ENCODE results near the gene MED14. TPM values are rescaled to one million over a fixed set of nuclear protein-coding genes. Genes with fewer than 3 reads are reported as not detected.
A peak's percentile ranks its signal among the peaks of the same experiment; 100 is the strongest.

The MED14 gene
- total RNA-seq, 1 donor from 2014 or later, result 10.0 TPM

DNA sequence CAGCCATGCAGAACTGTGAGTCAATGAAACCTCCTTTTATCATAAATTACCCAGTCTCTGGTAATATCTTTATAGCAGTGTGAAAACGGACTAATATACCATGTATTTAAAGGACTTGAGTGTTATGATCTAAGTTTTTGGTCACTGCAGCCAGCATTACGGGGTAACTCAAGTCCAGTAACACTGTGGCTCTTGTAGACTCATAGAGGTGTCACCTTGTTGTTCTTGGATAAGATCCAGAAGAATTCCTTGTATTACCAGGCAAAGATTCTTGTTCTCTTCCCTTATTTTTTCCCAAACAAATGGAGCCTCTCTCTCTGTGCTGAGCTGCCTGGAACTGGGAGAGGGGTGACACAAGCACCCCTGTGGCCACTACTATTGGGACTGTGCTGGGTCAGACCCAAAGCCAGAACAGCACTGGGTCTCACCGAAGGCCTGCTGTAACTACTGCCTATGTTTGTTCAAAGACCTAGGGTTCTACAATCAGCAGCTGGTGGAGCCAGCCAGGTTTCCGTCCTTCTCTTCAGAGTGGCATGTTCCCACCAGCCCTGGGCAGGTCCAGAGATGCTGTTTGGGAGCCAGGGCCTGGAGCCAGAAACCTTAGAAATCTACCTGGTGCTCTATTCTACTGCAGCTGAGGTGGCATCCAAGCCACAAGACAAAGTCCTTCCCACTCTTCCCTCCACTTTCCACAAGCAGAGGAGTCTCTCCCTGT is 43.7 kb upstream of the MED14 start:
- Histone ChIP-seq H3K27me3 (ENCODE audit: control insufficient read depth, insufficient read depth, low read length) (no peaks in the 10 kb centered on the region), H3K4me3 (ENCODE audit: low read depth, low read length) (no peak overlapping the region), H3K36me3 (ENCODE audit: control insufficient read depth, insufficient read depth, low read length) (no peaks in the 10 kb centered on the region)
- no peak for FAIRE-seq
- TF ChIP-seq, protein P1, sequence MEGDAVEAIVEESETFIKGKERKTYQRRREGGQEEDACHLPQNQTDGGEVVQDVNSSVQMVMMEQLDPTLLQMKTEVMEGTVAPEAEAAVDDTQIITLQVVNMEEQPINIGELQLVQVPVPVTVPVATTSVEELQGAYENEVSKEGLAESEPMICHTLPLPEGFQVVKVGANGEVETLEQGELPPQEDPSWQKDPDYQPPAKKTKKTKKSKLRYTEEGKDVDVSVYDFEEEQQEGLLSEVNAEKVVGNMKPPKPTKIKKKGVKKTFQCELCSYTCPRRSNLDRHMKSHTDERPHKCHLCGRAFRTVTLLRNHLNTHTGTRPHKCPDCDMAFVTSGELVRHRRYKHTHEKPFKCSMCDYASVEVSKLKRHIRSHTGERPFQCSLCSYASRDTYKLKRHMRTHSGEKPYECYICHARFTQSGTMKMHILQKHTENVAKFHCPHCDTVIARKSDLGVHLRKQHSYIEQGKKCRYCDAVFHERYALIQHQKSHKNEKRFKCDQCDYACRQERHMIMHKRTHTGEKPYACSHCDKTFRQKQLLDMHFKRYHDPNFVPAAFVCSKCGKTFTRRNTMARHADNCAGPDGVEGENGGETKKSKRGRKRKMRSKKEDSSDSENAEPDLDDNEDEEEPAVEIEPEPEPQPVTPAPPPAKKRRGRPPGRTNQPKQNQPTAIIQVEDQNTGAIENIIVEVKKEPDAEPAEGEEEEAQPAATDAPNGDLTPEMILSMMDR (IDR thresholded peaks at IDR 0.05; ENCODE audit: insufficient read depth, low read length, severe bottlenecking), result no peak
- DNase-seq (ENCODE audit: low read depth), result peak; percentile 84

DNA sequence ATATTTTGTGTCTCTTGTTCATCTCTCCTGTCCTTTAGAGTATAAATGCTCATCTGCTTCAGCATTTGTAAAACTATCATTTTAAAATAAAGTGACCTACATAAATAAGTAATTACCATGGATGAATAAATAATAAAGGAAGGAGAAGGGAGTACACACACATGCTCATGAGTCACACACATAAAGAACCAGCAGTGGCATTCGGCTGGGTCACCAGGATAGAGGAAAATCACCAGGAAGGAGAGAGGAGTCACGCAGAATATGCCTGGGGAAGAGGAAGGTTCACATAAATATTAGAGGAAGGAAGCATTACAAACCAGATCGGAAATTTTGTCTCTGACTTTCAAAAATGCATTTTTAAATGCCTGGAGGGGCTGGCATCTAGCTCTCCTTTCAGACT is 38.5 kb upstream of the MED14 start:
- H3K27me3 ChIP-seq (ENCODE audit: control insufficient read depth, insufficient read depth, low read length), result no peaks in the 10 kb centered on the region
- DNase-seq (ENCODE audit: low read depth) (peak; percentile 69), FAIRE-seq (no peak)
- TF ChIP-seq, protein P1 (IDR thresholded peaks at IDR 0.05; ENCODE audit: insufficient read depth, low read length, severe bottlenecking), result no peak
- H3K4me3 ChIP-seq (ENCODE audit: low read depth, low read length), result no peak overlapping the region
- H3K36me3 ChIP-seq (ENCODE audit: control insufficient read depth, insufficient read depth, low read length), result no peaks in the 10 kb centered on the region

DNA sequence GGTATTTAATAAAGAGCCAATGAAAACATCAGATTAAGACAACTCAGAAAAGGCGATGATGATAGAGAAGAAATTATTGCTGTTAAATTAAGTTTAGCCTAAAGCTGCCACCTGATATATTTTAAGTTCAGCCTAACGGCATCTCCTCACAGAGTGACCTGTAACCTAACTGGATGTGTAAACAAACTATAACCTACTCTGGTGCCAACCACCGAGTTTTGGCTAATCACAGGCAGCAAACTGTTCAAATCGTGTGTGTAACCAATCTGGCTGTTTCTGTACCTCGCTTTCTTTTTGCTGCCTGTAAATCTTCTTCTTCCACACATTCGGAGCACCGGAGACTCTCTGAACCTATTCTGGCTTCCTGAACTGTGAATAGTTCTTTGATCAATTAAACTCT is 37.8 kb upstream of the MED14 start:
- FAIRE-seq (no peak), DNase-seq (ENCODE audit: low read depth) (no peak)
- TF ChIP-seq, protein P1 (IDR thresholded peaks at IDR 0.05; ENCODE audit: insufficient read depth, low read length, severe bottlenecking), result no peak
- Histone ChIP-seq H3K27me3 (ENCODE audit: control insufficient read depth, insufficient read depth, low read length) (no peaks in the 10 kb centered on the region), H3K36me3 (ENCODE audit: control insufficient read depth, insufficient read depth, low read length) (no peaks in the 10 kb centered on the region), H3K4me3 (ENCODE audit: low read depth, low read length) (no peak overlapping the region)

DNA sequence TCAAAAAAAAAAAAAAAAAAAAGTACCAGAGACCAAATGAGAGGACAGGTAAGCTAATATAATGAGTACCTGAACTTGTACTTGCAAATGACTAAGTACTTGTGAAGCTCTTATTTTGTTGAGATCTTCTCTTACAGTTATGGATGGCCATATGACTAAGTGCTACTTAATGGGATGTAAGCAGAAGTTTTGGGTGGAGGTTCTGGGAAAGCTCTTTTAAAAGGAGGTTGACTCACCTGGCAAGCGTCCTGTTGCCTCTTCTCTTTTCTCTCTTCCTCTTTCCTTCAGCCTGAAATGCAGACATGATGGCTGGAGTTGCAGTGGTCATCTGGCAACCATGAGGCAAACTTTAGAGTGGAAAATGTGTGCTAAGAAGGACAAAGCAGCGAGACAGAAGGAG is 36.9 kb upstream of the MED14 start:
- no peaks in the 10 kb centered on the region for H3K36me3 ChIP-seq (ENCODE audit: control insufficient read depth, insufficient read depth, low read length)
- TF ChIP-seq, protein P1 (IDR thresholded peaks at IDR 0.05; ENCODE audit: insufficient read depth, low read length, severe bottlenecking), result no peak
- H3K27me3 ChIP-seq (ENCODE audit: control insufficient read depth, insufficient read depth, low read length), result no peaks in the 10 kb centered on the region
- DNase-seq (ENCODE audit: low read depth) (peak; percentile 88), FAIRE-seq (no peak)
- H3K4me3 ChIP-seq (ENCODE audit: low read depth, low read length), result no peak overlapping the region

DNA sequence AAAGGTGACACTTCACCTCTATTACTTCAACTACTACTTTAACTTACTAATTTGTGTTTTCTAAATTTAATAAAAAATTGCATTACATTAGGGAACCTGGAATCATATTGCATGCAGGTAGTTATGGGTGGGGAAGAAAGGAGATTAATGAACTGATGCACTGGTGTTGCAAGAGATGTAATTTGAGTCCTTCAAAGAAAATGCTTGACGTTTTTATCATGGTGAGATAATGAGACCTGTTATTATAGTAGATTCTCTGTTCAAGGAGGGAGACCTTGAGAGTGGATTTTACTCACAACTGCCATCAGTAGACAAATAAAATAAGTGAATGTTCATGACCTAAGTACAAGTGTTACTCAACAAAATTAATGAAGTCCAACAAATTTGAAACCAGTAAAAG is 26.4 kb upstream of the MED14 start:
- H3K27me3 ChIP-seq (ENCODE audit: control insufficient read depth, insufficient read depth, low read length), result no peaks in the 10 kb centered on the region
- TF ChIP-seq, protein P1 (IDR thresholded peaks at IDR 0.05; ENCODE audit: insufficient read depth, low read length, severe bottlenecking), result no peak
- H3K4me3 ChIP-seq (ENCODE audit: low read depth, low read length), result no peak overlapping the region
- DNase-seq (ENCODE audit: low read depth) (no peak), FAIRE-seq (no peak)
- H3K36me3 ChIP-seq (ENCODE audit: control insufficient read depth, insufficient read depth, low read length), result no peaks in the 10 kb centered on the region

DNA sequence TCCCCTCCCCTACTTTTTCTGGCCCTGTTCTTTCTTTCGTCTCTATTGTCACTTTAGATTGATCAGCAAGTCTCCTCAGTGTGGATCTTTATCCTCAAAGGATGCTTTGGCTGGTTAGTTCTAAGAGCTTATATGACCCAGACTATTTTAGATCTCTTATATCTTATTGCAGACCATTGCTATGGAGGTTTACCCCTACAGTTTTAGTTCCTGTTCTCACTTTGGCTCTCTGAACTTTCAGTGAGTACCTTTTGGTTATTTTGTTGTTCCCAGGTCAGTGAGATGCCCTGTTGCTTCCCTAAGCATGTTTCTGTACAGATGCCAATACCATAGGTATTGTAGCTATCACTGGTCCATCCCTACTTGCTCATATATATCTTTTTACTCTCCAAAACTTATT is 24.0 kb upstream of the MED14 start:
- H3K4me3 ChIP-seq (ENCODE audit: low read depth, low read length), result no peak overlapping the region
- H3K36me3 ChIP-seq (ENCODE audit: control insufficient read depth, insufficient read depth, low read length), result no peaks in the 10 kb centered on the region
- FAIRE-seq, result no peak
- no peak for DNase-seq (ENCODE audit: low read depth)
- no peaks in the 10 kb centered on the region for H3K27me3 ChIP-seq (ENCODE audit: control insufficient read depth, insufficient read depth, low read length)
- TF ChIP-seq, protein P1 (IDR thresholded peaks at IDR 0.05; ENCODE audit: insufficient read depth, low read length, severe bottlenecking), result no peak

Measured in bronchial epithelial cell (primary cell).